Measurements from ENCODE around the gene ACSS2. TPM values are rescaled to one million over a fixed set of nuclear protein-coding genes. Genes with fewer than 3 reads are reported as not detected.

Gene ACSS2
- total and polyA plus RNA-seq, 10 of the 15 experiments (the other 5 are each of a cell fraction or from before 2014, with no cell fraction given) = 2.8 to 37.2 (median 24.2) TPM

GRCh38 chr20:34850969-34851368 is 25.4 kb upstream of the ACSS2 start:
- no peak overlapping the region for H2AFZ ChIP-seq (ENCODE audit: control insufficient read depth, low read depth, low read length)
- no TSS peak for BruUV-seq (replicated peaks)

More at GRCh38 chr20:34850969-34851368, 25.4 kb upstream of the ACSS2 start:
- H3K4me1 ChIP-seq (ENCODE audit: control insufficient read depth, insufficient read depth, low read length) = no peaks in the 10 kb centered on the region
- H3K27ac ChIP-seq (ENCODE audit: control insufficient read depth, insufficient read depth) = no peak overlapping the region
- ChIA-PET POLR2A (no interaction called here), SMC1A (ENCODE audit: uncharacterized antibody, unreplicated experiment) (no interaction called here), CTCF (interaction anchor here (0.6 kb wide), 1 partner anchor 589 kb away, joined by 4 read pairs; no protein-coding TSS in a partner anchor), RAD21 (ENCODE audit: unreplicated experiment) (no interaction called here)
- H3K27me3 ChIP-seq (replicated peaks in 1 of 2; ENCODE audit: control insufficient read depth in 2 of 2, insufficient read depth in 2 of 2, low read length in 1 of 2) = no peaks in the 10 kb centered on the region
- no peaks in the 10 kb centered on the region for H3K9me3 ChIP-seq (replicated peaks; ENCODE audit: control insufficient read depth, insufficient read depth, low read length)
- in situ Hi-C loops (cut with MboI) (no loop called here), intact Hi-C loops (cut with micrococcal nuclease; ENCODE audit: unreplicated experiment) (no loop called here)
- ATAC-seq (no peak), FAIRE-seq (no peak), DNase-seq (ENCODE audit: low read depth, low spot score) (no peak)
- H3K36me3 ChIP-seq (ENCODE audit: control insufficient read depth in 2 of 2, insufficient read depth in 2 of 2, low read length in 1 of 2) = no peaks in the 10 kb centered on the region
- H3K79me2 ChIP-seq (ENCODE audit: control insufficient read depth, insufficient read depth, low read length) = no peaks in the 10 kb centered on the region
- H3K4me2 ChIP-seq (ENCODE audit: control insufficient read depth, insufficient read depth) = no peak overlapping the region
- no peaks in the 10 kb centered on the region for H4K20me1 ChIP-seq (ENCODE audit: control insufficient read depth, insufficient read depth)
- H3K9ac ChIP-seq (ENCODE audit: control insufficient read depth, insufficient read depth, low read length) = no peak overlapping the region
- 80% methylated on average over 14 of the region's 14 CpGs for WGBS (ENCODE audit: insufficient coverage, insufficient replicate concordance, low lambda C conversion rate, missing lambda C conversion rate)
- H3K4me3 ChIP-seq = no peak overlapping the region
- TF ChIP-seq PRDM15 (CRISPR knock-in tag; IDR thresholded peaks at IDR 0.05) = no peak
- TF ChIP-seq NFYA (IDR thresholded peaks at IDR 0.05; ENCODE audit: borderline replicate concordance, low read depth, low read length) = no peak
- TF ChIP-seq TAF1 (IDR thresholded peaks at IDR 0.05; ENCODE audit: borderline replicate concordance, low read depth, low read length) = no peak

All from GM12878 (cell line).